ENCODE results near the gene TSPAN9.

Gene TSPAN9

DNA sequence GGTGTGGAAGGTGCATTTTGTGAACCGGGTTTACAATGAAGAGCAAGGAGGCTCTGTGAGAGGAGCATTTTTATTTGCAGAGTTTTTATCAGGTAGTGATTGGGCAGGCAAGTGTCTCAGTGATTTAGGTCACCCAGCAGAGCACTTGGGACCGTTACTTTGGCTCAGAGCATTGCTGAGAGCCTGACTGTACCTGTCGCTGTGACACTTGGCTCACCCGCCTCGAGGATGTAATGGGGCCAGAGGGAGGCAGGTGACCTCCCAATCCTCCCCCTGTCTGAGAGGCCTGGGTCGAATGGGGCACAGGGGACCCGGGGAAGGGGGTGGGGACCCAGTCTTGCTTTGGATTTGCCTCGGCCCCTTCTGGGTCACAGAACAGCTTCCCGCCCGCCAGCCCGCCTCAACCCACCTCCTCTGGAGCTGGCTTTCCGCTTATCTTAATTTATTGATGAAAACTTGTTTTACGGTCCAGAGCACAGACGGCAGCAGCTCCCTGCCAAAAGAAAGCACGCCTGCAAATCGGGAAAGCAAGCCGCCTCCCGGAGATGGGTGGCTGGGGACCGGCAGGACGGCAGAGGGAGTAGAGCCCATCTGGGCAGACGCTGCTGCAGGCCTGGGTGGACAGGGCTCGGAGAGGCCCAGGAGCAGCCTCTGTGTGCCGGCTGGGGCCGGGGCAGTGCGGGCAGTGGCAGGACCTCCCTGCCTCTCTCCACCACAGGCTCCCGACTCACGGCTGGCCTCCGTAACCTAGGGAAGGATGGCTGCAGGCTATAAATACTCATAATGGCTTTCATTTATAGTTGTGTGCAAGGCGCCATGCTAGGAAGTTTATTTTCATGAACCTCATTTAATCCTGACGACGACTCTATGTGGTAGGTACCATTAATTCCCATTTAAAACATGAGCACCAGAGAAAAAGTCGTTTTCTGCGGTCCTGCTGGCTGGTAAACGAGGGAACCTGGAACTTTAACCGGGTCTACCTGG lies 187.1 kb downstream of the TSPAN9 start:
- peaks cover 3% of the 10 kb centered on the region for H3K27me3 Mint-ChIP-seq
- no peaks in the 10 kb centered on the region for H3K4me1 Mint-ChIP-seq (ENCODE audit: low read depth)
- H3K27ac Mint-ChIP-seq, result no peak overlapping the region
- no peaks in the 10 kb centered on the region for H3K36me3 Mint-ChIP-seq
- H3K9me3 Mint-ChIP-seq (ENCODE audit: low read depth), result no peaks in the 10 kb centered on the region
- H3K4me3 Mint-ChIP-seq, result no peak overlapping the region

DNA sequence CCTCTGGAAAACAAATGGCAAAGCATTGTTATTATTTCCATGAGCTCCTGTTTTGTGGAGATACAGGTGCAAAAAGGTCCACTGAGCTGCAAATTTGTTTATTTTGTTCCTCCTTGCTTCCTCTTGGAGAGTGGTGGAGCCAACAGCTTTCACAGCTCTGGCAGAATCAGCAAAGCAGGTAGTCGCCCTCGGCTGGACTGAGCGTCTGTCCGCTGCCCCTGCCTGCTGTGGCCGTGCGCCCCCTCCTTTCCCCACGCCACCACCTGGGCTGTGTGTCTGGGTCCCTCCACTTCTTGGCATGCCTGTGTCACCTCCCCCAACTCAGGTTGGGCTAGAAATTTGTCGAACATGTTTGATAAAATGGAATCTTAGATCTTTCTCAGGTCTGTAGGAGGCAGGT lies 188.2 kb downstream of the TSPAN9 start:
- peaks cover 2% of the 10 kb centered on the region for H3K27me3 Mint-ChIP-seq
- no peaks in the 10 kb centered on the region for H3K4me1 Mint-ChIP-seq (ENCODE audit: low read depth)
- no peak overlapping the region for H3K27ac Mint-ChIP-seq
- H3K4me3 Mint-ChIP-seq, result no peak overlapping the region
- no peaks in the 10 kb centered on the region for H3K36me3 Mint-ChIP-seq
- no peaks in the 10 kb centered on the region for H3K9me3 Mint-ChIP-seq (ENCODE audit: low read depth)

DNA sequence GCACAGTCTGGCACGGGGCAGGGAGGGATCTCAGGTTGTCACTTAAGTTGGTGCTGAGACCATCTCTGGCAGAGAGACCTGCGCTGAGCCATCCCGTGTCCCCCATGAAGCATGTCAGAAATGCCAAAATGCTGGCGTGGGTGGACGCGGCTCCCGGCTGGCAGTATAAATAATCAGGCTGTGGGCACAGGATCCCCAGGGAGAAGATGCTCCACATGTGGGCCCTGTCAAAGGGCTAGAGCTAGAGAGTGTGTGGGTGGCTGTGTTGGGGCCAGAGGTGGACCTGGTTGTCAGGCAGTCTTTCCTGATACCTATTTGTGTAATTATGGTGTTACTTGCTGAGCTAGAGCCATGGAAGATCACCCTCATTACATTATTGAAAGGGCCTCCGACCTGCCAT lies 189.5 kb downstream of the TSPAN9 start:
- Mint-ChIP-seq H3K27ac (no peak overlapping the region), H3K36me3 (no peaks in the 10 kb centered on the region), H3K27me3 (peaks cover 4% of the 10 kb centered on the region), H3K9me3 (ENCODE audit: low read depth) (no peaks in the 10 kb centered on the region), H3K4me3 (no peak overlapping the region), H3K4me1 (ENCODE audit: low read depth) (no peaks in the 10 kb centered on the region)

DNA sequence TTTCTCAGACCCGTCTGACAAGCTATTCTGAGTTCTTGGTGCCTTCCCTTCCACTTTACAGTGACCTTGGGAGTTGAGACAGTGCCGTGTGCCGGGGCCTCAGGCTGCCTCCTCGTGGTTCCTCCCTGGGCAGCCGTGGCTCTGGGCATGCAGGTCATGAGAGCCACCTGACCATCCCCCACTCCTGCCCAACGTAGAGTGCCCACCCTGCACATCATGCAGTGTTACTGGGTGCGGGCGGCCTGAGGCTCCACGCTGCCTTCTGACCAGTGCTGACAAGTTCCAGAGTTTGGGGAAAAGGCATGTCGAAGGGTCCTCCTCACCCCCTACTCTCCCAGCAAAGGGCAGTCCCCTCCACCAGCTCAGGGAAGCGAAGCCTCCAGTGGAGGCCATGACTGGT lies 190.5 kb downstream of the TSPAN9 start:
- Mint-ChIP-seq H3K9me3 (ENCODE audit: low read depth) (no peaks in the 10 kb centered on the region), H3K36me3 (no peaks in the 10 kb centered on the region), H3K4me3 (no peak overlapping the region), H3K27me3 (peaks cover 4% of the 10 kb centered on the region), H3K4me1 (ENCODE audit: low read depth) (no peaks in the 10 kb centered on the region), H3K27ac (no peak overlapping the region)

DNA sequence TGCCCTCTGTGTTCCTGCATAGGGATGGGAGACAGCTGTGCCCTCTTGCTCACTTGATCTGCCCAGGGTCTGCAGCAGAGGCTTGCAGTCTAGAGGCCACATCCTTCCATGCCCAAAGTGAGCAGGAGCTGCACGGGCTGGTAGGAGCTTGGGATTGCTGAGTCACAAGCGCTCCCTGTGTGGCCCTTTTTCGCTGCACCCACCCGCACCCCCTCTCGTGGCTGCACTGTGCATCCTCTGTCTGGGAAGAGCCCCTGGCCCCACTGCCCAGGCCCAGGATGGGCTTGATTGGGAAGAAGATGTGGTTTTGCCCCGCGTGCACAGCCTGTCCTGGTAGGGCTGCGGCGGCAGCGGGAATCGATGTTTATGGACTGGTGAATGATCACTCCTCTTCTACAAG lies 192.4 kb downstream of the TSPAN9 start:
- no peak overlapping the region for H3K4me3 Mint-ChIP-seq
- no peaks in the 10 kb centered on the region for H3K4me1 Mint-ChIP-seq (ENCODE audit: low read depth)
- peaks cover 4% of the 10 kb centered on the region for H3K27me3 Mint-ChIP-seq
- no peaks in the 10 kb centered on the region for H3K36me3 Mint-ChIP-seq
- H3K27ac Mint-ChIP-seq, result no peak overlapping the region
- H3K9me3 Mint-ChIP-seq (ENCODE audit: low read depth), result no peaks in the 10 kb centered on the region

DNA sequence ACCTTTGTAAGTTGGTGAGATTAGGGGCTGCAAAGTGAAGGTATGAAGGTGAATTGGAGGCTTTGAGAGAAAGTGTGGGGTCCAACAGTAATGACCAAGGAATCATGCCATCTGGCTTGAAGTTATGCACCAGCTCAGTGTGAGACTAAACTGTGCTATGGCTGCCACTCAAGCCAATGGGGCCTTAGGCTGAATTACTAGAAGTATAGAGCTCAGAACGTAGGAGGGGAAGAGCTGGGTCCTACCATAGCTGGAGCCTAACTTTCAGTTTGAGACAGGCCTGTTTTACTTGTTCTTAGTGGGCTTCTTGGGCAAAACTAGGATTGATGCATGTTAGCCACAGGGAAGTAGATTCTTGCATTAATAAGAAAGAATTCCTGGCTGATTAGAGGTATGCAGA lies 194.0 kb downstream of the TSPAN9 start:
- H3K4me1 Mint-ChIP-seq (ENCODE audit: low read depth), result no peaks in the 10 kb centered on the region
- H3K36me3 Mint-ChIP-seq, result no peaks in the 10 kb centered on the region
- peaks cover 6% of the 10 kb centered on the region for H3K27me3 Mint-ChIP-seq
- no peak overlapping the region for H3K27ac Mint-ChIP-seq
- H3K9me3 Mint-ChIP-seq (ENCODE audit: low read depth), result no peaks in the 10 kb centered on the region
- H3K4me3 Mint-ChIP-seq, result no peak overlapping the region

DNA sequence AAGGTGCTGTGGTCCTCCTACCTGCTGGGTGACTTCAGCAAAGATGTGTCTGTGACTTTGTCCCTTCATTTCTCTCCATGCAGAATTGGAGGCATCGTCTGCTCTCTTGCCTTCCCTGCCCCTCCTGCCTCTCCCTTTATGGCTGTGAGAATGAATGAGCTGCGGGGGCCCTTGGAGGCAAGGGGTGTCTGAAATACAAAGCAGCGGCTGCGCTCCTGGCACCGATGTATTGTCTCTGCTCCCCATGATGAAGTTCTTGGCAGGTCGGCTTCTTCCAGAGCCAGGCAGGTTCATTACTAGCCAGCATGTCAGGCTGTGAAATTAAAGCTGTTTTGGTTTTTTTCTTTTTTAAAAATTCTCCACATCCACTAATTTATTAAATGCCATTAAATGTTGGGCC lies 194.5 kb downstream of the TSPAN9 start:
- Mint-ChIP-seq H3K27me3 (peaks cover 10% of the 10 kb centered on the region), H3K36me3 (no peaks in the 10 kb centered on the region), H3K4me1 (ENCODE audit: low read depth) (no peaks in the 10 kb centered on the region), H3K9me3 (ENCODE audit: low read depth) (no peaks in the 10 kb centered on the region), H3K27ac (no peak overlapping the region), H3K4me3 (no peak overlapping the region)

DNA sequence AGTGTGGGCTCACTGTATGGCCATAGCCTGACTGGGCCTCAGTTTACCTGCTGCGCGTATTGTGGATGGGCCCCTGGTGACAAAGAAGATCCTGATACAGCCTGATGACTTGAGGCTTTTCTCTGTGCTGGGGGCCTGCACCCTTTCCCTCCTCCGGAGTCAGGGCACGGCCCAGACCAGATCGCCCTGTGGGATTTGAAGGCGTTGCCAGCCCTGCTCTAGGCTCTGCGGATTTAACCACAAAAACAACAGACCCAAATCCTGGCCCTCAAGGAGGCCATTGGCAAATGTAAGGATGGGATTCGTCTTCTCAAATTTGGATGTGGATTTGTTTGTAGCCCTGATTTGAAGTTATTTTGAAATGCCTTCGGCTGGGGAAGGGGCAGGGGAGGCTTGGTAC lies 195.8 kb downstream of the TSPAN9 start:
- peaks cover 11% of the 10 kb centered on the region for H3K27me3 Mint-ChIP-seq
- no peaks in the 10 kb centered on the region for H3K9me3 Mint-ChIP-seq (ENCODE audit: low read depth)
- no peak overlapping the region for H3K27ac Mint-ChIP-seq
- no peak overlapping the region for H3K4me3 Mint-ChIP-seq
- no peaks in the 10 kb centered on the region for H3K36me3 Mint-ChIP-seq
- H3K4me1 Mint-ChIP-seq (ENCODE audit: low read depth), result no peaks in the 10 kb centered on the region

DNA sequence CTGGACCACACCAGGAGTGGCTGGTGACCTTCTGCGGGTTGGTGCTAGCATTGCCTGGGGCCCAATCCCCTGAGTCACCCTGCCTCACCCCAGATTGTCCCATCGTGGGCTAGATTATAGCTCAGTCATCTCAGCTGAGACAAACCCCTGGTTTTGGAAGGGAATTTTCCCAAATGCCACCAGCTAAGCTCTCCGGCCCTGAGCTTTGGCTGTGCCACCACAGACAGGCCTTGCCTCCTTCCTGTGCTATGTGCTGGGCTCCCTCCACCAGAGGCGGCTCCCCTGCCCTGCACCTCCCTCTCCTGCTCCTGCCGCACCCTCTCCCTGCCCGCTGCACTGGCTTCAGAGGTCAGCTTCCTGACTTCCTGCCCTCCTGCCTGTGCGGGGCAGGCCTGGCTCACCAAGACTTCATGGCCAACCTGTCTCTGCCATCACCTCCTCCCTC lies 196.3 kb downstream of the TSPAN9 start:
- peaks cover 11% of the 10 kb centered on the region for H3K27me3 Mint-ChIP-seq
- H3K9me3 Mint-ChIP-seq (ENCODE audit: low read depth), result no peaks in the 10 kb centered on the region
- H3K4me1 Mint-ChIP-seq (ENCODE audit: low read depth), result no peaks in the 10 kb centered on the region
- H3K27ac Mint-ChIP-seq, result no peak overlapping the region
- no peaks in the 10 kb centered on the region for H3K36me3 Mint-ChIP-seq
- no peak overlapping the region for H3K4me3 Mint-ChIP-seq

DNA sequence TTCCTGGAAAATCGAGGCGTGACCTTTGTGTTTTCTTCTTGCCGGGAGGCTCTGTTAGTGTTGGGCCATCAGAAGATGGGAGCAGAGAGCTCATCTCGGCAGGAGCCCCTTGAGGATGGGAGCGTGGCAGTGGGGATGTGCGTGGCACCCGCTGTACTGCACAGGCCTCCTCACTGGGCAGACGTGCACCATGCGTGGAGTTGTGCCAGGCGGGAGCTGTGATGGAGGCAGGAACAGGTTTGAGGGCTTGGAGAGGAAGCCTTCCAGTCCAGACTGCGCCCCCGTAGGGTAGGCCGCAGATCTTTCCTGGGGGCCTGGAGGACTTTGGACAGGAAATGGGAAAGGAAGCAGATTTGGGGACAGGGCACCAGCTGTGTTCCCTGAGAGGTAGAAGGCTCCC lies 197.5 kb downstream of the TSPAN9 start:
- no peaks in the 10 kb centered on the region for H3K9me3 Mint-ChIP-seq (ENCODE audit: low read depth)
- peak overlapping the region; percentile 30 for H3K4me3 Mint-ChIP-seq
- no peaks in the 10 kb centered on the region for H3K36me3 Mint-ChIP-seq
- no peak overlapping the region for H3K27ac Mint-ChIP-seq
- H3K4me1 Mint-ChIP-seq (ENCODE audit: low read depth), result peaks cover 1% of the 10 kb centered on the region
- peaks cover 11% of the 10 kb centered on the region for H3K27me3 Mint-ChIP-seq

DNA sequence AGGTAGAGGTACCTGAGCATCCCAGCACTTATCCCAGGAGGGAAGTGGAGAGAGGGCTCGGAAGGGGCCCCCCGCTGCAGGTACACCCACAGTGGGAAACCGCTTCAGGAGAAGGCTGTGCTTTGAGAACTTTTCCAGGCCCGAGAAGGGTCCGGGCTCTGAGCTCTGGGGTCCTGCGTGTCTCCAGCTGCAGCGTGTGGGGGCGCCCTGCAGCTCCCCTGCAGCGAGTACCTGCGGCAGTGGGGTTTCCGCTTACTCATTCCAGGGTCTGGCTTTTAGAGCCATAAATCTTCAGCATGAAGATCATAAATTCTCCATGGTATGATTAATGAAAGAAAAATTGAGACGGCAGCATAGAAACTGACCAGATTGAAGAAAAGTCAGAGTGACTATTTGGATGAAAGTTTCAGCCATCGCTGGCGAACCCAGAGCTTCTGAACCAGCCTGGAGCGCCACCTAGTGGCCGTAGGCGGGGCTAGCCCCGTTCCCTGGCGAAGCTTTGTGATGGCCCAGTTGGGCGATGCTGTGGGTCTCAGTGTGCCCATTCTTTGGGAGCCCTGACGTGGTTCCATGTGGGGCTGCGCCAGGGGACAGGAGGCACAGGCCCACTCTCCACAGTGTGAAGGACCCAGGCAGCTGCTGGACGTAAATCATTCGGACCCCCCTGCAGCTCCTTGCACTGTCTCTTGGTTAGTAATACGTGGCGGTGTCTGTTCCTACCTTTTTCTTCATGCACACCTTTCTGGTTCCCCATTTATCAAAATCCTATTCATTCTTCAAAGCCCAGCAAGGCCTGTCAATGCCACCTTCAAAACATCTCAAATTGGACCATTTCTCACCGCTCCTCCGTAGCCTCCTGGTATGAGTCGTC lies 198.2 kb downstream of the TSPAN9 start:
- H3K4me1 Mint-ChIP-seq (ENCODE audit: low read depth), result peaks cover 2% of the 10 kb centered on the region
- no peaks in the 10 kb centered on the region for H3K9me3 Mint-ChIP-seq (ENCODE audit: low read depth)
- H3K4me3 Mint-ChIP-seq, result peak overlapping the region; percentile 52
- no peak overlapping the region for H3K27ac Mint-ChIP-seq
- H3K27me3 Mint-ChIP-seq, result peaks cover 11% of the 10 kb centered on the region
- H3K36me3 Mint-ChIP-seq, result no peaks in the 10 kb centered on the region

DNA sequence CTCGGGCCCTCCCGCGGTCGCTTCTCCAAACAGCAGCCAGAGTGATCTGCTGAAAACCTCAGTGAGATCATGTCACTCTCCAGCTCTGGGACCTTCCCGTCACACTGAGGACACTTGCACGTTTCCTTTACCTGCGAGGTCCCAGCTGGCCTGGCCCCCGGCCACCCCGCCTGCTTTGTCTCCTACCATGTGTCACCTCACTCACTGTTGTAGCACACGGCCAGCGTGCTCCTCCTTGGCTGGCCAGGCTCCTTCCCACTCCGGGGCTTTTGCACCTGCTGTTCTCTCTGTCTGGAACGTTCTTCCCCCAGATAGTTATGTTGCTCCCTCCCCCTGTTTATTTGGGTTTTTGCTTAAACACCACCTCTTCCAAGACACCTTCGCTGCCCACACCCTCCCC lies 199.0 kb downstream of the TSPAN9 start:
- no peak overlapping the region for H3K4me3 Mint-ChIP-seq
- H3K4me1 Mint-ChIP-seq (ENCODE audit: low read depth), result peaks cover 2% of the 10 kb centered on the region
- H3K27me3 Mint-ChIP-seq, result peaks cover 10% of the 10 kb centered on the region

DNA sequence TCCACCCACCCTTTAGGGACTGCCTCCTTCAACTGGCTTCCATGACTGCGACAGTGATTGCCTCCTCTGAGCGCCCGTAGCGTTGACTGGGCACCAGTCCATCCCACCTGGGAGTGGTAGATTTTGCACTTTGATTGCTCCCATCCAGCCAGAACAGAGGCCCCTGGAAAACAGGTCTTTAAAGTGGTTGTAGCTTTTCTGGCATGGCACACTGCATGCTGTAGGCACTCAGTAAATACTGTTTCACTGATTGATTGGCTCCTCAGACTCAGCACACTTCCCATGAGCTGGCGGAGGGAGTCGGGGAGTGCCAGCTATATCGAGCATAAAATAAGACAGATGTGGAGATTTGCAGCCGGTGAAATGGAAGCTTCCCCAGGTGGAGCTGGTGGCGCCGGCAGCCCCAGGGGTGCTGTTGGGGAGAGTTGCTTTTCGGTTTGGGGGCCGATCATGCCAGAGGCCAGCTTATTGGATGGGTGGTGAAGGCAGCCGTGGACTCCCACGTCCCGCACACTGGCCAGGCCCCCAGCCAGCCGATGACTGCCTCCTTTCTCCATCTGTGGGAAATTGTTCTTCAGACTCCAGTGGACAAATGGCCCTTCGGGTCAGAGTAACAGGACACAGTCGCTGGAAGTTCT lies 200.2 kb downstream of the TSPAN9 start:
- Mint-ChIP-seq H3K4me3 (no peak overlapping the region), H3K9me3 (ENCODE audit: low read depth) (no peaks in the 10 kb centered on the region), H3K4me1 (ENCODE audit: low read depth) (peaks cover 2% of the 10 kb centered on the region), H3K27ac (no peak overlapping the region), H3K36me3 (no peaks in the 10 kb centered on the region), H3K27me3 (peaks cover 10% of the 10 kb centered on the region)

More for the DNA sequence above, 199.0 kb downstream of the TSPAN9 start:
- Mint-ChIP-seq H3K36me3 (no peaks in the 10 kb centered on the region), H3K9me3 (ENCODE audit: low read depth) (no peaks in the 10 kb centered on the region), H3K27ac (no peak overlapping the region)

DNA sequence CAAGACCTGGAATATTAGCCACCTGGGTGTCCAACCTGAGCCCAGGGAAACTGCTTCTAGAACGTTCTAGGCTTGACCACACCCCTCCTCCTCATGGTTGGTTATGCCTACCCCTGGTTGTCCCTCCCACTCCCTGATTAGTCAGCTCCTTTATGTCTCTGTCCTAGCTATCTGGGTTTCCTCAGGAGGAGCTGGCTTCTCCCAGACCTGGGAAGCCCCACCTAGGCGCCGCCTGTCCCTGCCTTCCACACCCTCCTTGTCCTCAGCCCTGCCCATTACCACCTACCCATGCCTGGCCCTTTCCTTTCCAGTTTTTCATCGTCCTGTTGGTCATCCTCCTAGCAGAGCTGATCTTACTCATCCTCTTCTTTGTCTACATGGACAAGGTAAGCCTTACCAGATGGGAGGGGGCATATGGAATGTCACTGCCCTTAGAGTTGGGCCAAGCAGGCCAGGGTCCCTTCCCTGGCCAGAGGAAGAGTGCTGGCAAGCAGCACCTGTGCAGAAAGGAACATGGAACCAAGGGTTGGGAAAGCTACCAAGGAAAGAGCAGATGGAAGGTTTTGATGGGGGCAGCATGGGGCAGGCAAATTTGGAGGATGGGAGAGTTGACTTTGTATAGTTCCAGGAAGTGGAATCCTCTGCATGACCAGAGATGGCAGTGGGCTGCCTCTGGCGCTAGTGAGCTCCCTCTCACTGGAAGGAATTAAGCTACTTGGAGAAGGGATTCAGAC lies 201.7 kb downstream of the TSPAN9 start:
- Mint-ChIP-seq H3K36me3 (no peaks in the 10 kb centered on the region), H3K27me3 (peaks cover 10% of the 10 kb centered on the region), H3K27ac (no peak overlapping the region), H3K4me3 (no peak overlapping the region), H3K4me1 (ENCODE audit: low read depth) (peaks cover 2% of the 10 kb centered on the region), H3K9me3 (ENCODE audit: low read depth) (no peaks in the 10 kb centered on the region)

Data from activated naive CD8-positive, alpha-beta T cell (primary cell).